ENCODE results near the gene PRKD2. TPM values are rescaled to one million over a fixed set of nuclear protein-coding genes. Genes with fewer than 3 reads are reported as not detected.

Gene PRKD2
- total RNA-seq, 4 donors from 2014 or later, result 28.8 to 54.2 (median 31.8) TPM

- no peak for DNase-seq
- WGBS, 2 donors, result 29 to 54% methylated on average over 12 to 29 of the region's 39 CpGs
These were observed 19.5 kb downstream of the PRKD2 start for GRCh38 chr19:46697204-46697960.

GRCh38 chr19:46696866-46697203 is 20.1 kb downstream of the PRKD2 start:
- DNase-seq, result no peak
- intact Hi-C loops (cut with DNase I), result no loop called here
- TF ChIP-seq CTCF (IDR thresholded peaks at IDR 0.05), result no peak
- no peak for TF ChIP-seq POLR2A (IDR thresholded peaks at IDR 0.05)
- peak overlapping the region; percentile 10 to 72 (median 39) for H3K27ac ChIP-seq
- peaks cover 74 to 100% (median 85%) of the 10 kb centered on the region in 3 donors for H3K36me3 ChIP-seq
- no peaks in the 10 kb centered on the region for H3K27me3 ChIP-seq
- 78 to 81% methylated on average over 9 of the region's 9 CpGs for WGBS, 2 donors
- H3K4me1 ChIP-seq, result peaks cover 0 to 17% (median 0%) of the 10 kb centered on the region in 3 donors
- H3K9me3 ChIP-seq, result no peaks in the 10 kb centered on the region
- peak overlapping the region in 1 of 4 donors; percentile 27 for H3K4me3 ChIP-seq

More at GRCh38 chr19:46697204-46697960, 19.5 kb downstream of the PRKD2 start:
- peak overlapping the region; percentile 16 to 72 (median 53) for H3K27ac ChIP-seq
- no peaks in the 10 kb centered on the region for H3K9me3 ChIP-seq
- H3K4me3 ChIP-seq, result peak overlapping the region in 2 of 4 donors; percentile 27 to 40
- H3K4me1 ChIP-seq, result peaks cover 0 to 17% (median 0%) of the 10 kb centered on the region in 3 donors
- H3K27me3 ChIP-seq, result no peaks in the 10 kb centered on the region
- H3K36me3 ChIP-seq, result peaks cover 73 to 100% (median 82%) of the 10 kb centered on the region in 3 donors
- TF ChIP-seq CTCF (IDR thresholded peaks at IDR 0.05) (no peak), POLR2A (IDR thresholded peaks at IDR 0.05) (no peak)
- intact Hi-C loops (cut with DNase I), result no loop called here

- no peak for DNase-seq
These were observed 20.9 kb downstream of the PRKD2 start for GRCh38 chr19:46696052-46696451.

GRCh38 chr19:46693760-46694159 is 23.2 kb downstream of the PRKD2 start:
- H3K4me1 ChIP-seq, result peaks cover 0 to 17% (median 0%) of the 10 kb centered on the region in 3 donors
- intact Hi-C loops (cut with DNase I), result no loop called here
- 91% methylated on average over 11 to 15 of the region's 22 CpGs for WGBS, 2 donors
- no peak for DNase-seq
- no peak for TF ChIP-seq CTCF (IDR thresholded peaks at IDR 0.05)
- TF ChIP-seq POLR2A (IDR thresholded peaks at IDR 0.05), result no peak
- H3K27ac ChIP-seq, result no peak overlapping the region
- H3K36me3 ChIP-seq, result peaks cover 78 to 100% (median 83%) of the 10 kb centered on the region in 3 donors
- no peak overlapping the region for H3K4me3 ChIP-seq
- no peaks in the 10 kb centered on the region for H3K9me3 ChIP-seq
- H3K27me3 ChIP-seq, result no peaks in the 10 kb centered on the region

More at GRCh38 chr19:46696052-46696451, 20.9 kb downstream of the PRKD2 start:
- Histone ChIP-seq H3K9me3 (no peaks in the 10 kb centered on the region), H3K4me3 (no peak overlapping the region), H3K36me3 (peaks cover 76 to 100% (median 86%) of the 10 kb centered on the region in 3 donors), H3K4me1 (peaks cover 0 to 17% (median 0%) of the 10 kb centered on the region in 3 donors), H3K27me3 (no peaks in the 10 kb centered on the region), H3K27ac (no peak overlapping the region)
- TF ChIP-seq CTCF (IDR thresholded peaks at IDR 0.05) (no peak), POLR2A (IDR thresholded peaks at IDR 0.05) (no peak)
- intact Hi-C loops (cut with DNase I), result no loop called here
- 93 to 98% methylated on average over 7 to 9 of the region's 10 CpGs for WGBS, 2 donors

- Histone ChIP-seq H3K4me3 (no peak overlapping the region), H3K4me1 (peaks cover 0 to 15% (median 0%) of the 10 kb centered on the region in 3 donors), H3K36me3 (peaks cover 72 to 100% (median 82%) of the 10 kb centered on the region in 3 donors), H3K9me3 (no peaks in the 10 kb centered on the region), H3K27ac (no peak overlapping the region), H3K27me3 (no peaks in the 10 kb centered on the region)
- WGBS, 2 donors, result 95 to 98% methylated on average over 3 to 4 of the region's 4 CpGs
- TF ChIP-seq CTCF (IDR thresholded peaks at IDR 0.05) (no peak), POLR2A (IDR thresholded peaks at IDR 0.05) (no peak)
- DNase-seq, result no peak
- intact Hi-C loops (cut with DNase I), result no loop called here
These were observed 23.8 kb downstream of the PRKD2 start for GRCh38 chr19:46692918-46693722.

Data from esophagus squamous epithelium (tissue), 5 donors.